HG03064 (cell line): Measurements from ENCODE around the gene EPN2.
"Not testable (repeated sequence)": the region's sequence is repeated elsewhere in the genome, so short reads cannot be mapped to it uniquely, and the experiment has no call there.

Source experiments
- ATAC-seq: cut with Tn5 transposase; IDR thresholded peaks from one replicate; pipeline ENCODE4 v1.9.1; 2021; ENCODE audit warnings: low read depth; ENCODE audit not compliant: unreplicated experiment

EPN2 gene

DNA sequence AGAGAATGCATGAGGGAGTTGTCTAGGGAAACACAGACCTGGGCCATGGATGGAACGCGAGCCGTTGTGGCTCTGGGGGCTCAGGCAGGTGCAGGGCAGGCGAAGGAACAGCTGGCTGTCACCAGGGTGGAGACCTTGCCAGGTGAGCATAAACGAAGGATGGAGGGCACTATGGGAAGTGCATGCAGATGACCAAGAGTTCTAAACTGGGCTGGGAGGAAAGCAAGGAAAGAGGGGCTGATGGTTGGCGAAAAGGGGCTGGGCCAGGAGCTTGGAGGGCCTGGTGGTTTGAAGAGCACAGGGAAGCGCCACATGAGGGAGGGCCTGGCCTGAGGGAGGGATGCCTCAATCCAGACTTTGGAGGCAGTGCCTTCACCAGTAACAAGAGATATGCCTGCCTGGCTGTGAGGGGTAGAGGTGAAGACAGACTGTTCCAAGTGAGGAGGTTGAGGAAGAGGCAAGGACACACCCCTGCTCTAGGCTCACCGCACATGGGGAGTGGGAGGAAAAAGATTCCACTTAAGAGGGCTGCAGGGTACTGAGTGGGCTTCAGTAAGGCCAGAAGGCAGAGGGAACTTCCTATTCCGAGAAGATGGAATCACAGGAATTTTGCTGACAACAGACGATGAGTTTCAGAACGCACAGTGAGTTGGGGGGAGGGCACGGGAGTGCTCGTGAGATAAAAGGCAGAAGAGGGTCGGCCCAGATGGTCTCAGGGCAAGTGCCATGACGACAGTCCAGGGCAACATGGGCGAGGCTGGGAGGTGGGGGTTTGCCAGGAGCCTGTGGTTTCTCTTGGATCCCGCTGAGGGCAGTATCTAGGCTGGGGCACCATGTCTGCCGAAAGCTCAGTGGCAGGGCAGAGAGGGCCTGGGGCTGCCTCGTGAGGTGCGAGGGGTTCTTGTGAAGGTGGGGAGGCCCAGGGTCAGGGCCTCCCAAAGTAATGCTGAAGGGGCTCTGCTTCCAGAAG is 104.8 kb downstream of the EPN2 start:
- no peak for ATAC-seq

DNA sequence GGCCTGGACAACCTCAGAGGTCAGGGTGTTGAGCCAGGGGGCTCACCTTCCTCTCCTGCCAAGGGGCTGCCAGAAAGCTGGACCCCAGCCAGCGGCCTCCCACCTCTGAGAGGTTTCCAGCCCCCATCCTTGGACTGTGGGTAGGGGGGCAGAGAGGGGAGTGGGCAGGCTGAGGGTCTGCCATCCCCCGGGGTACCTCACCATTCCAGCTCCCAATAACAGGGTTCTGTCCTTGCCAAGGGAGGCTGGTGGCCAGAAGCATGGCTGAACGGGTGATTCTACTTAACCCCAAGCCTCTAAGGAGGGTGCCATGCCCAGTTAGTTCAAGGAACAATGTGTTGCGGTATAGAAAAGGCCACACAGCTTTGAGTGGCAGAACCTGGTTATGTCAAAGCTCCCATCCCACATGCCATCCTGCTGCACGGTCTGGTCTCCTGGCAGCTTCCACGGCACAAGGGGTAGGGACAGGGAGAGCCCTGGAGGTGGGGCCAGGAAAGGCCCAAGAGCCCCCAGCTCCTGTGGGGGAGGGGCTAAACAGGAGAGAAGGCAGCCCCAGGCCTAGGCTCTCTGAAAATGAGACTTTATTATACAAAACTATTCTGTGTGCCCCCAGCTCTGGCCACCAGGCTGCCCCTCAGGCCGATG is 105.6 kb downstream of the EPN2 start:
- no peak for ATAC-seq

DNA sequence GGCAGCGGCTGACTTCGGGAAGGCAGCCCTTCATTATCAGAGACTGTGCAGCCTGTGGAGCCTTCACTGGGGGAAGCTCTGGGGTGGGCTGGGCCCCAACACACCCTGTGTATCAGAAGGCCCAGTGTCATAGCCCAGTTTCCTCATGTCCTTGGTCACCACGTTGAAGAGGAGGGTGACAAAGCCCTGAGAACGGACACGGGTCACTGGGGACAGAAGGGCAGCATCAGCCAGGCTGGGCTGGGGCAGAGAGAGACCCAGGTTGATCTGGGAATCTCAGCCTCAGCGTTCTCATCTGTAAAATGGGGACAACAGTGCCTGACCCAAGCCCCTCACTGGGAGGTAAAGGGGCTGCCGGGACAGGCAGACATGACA is 106.1 kb downstream of the EPN2 start:
- no peak for ATAC-seq

DNA sequence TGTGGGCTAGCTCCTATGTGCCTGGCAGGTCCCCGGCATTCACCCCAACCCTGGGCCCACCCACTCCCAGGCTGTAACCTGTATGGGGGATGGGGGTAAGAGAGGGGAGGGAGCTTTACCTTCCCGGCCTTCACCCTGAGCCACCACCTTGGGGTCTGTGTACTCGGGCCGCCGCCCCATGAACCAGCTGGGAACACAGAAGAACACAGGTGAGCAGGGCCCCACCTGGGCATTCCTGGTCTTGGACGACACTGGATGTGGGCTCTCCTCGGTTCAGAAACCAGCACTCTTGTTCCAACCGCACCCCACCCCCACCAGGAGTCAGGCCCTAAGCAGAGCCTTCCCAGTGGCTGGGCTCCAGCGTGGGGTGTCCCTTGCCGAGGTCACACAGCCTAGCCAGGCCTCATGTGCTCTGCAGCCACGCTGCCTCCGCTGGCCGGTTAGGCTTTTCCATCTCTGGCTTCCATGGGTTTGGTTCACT is 106.5 kb downstream of the EPN2 start:
- ATAC-seq: no peak

DNA sequence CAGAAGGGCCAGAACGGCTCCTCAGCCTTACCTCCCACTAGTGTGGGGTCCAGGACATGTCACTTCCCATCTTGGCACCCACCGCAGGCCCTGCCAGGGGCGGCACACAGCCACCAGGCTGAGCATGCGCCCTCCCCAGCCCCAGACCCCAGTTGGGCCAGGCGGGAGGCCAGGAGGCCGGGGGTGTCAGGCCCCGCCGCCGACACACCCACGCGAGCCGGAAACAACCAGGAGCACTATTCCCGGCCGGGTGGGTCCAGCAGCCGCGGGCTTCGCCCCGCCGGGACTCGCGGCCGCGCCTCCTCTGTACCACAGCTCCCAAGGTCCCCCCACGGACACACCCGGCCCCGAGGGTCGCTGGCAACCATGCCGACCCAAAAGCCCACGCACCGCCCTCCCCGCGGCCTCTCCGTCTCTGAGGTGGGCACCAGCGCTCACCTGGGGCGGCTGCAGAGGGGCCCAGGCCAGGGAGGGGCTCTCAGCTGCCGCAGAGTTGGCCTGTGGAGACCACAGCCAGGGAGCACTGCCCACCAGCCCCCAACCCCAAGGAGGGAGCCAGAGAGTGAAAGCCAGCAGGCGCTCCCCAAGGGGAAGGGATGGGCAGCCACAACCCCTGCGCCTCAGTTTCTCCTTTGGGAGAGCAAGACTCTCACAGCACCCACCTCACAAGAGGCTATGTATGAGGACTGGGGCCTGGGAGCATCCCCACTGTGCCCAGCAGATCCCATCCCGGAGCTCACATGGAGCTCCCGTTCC is 107.3 kb downstream of the EPN2 start:
- no peak for ATAC-seq

DNA sequence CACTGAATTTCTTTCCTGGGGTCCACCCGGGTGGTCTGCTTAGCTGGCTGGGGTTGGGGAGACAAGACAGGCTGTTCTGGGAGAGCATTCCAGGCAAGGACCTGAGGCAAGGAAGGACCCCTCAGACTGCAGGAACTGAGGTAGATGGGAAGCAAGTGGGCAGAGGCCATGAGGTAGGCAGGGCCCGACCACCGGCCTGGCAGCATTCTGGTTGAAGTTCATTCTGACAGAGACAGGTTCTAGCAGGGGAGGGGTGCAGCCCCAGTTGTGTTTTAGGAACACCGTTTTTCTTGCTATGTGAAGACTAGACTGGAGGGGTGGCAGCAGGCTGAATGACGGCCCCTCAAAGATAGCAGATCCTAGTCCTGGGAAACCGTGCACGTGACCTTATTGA is 107.9 kb downstream of the EPN2 start:
- ATAC-seq: no peak

DNA sequence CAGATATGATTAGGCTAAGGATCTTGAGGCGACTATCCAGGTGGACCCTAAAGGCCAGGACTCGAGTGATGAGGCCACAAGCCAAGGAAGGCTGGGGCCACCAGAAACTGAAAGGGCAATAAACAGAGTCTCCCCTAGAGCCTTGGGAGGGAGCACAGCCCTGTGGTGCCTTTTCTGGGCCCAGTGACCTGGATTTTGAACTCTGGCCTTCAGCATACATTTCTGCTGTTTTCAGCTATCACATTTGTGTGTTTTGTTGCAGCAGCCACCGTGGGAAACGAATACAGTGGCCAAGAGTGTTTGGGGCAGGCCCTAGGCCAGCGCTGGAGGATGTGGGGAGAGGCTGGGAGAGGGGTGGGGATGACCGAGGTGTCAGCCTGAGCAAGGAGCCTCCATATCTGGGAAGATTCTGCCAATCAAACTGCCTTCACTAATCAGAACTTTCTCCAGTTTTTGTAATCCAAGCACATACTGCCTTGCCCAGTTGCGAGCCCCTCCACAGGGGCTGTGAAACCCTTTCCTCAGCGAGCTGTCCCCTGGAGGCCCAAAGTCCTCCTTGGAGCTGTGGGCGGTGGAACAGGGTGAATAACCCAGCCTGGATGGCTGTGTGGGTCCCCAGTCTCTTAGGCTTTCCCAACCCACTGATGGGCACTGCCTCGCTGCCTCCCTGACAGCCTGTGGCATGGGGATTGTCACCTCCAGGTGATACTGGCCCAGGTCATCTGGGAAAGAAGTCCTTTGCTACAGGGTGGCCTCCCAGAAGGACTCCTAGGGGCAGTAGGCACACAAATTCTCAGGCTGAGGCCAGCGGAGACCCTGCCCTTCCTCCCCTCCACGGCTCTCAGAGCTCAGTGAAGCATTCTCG is 108.6 kb downstream of the EPN2 start:
- no peak for ATAC-seq

DNA sequence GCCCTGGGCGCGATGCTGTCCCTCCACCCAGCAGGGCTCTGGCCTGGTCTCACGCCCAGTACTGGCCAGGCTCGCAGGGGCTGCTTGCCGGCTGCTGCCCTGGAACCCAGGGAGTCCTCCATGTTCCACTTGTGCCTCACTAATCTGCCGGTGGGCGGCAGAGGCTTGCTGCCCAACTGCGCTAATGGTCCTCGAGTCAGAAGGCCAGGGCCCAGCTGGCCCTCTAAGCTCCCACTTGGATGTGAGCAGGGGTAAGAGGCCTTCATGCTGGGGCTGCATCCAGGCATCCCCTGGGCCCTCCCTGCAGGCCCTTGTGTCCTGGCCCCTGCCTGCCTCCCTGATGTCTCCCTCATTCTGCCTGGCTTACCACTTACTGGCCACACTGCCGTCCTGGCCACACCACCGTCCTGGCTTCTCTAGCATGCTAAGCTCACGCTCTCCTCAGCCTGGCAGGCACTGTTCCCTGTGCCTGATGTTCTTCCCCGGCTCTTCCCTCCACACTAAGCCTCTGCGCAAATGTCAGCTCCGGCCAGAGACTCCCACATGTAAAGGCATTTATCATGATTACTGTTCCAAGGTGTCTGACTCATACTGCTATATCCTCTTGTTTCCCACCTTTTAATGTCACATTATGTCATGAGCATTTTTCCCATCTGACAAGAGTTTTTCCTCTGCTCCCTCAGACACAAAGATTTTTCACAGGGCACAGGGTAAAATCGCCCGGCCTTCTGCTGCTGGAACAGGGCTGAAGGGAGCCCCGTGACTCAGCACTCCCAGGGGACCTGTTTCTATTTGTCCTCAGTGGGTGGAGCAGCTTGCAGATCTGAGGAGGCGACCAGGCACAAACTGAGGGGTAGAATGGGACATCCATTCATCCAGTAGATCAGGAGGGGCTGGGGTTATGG is 109.4 kb downstream of the EPN2 start:
- no peak for ATAC-seq

DNA sequence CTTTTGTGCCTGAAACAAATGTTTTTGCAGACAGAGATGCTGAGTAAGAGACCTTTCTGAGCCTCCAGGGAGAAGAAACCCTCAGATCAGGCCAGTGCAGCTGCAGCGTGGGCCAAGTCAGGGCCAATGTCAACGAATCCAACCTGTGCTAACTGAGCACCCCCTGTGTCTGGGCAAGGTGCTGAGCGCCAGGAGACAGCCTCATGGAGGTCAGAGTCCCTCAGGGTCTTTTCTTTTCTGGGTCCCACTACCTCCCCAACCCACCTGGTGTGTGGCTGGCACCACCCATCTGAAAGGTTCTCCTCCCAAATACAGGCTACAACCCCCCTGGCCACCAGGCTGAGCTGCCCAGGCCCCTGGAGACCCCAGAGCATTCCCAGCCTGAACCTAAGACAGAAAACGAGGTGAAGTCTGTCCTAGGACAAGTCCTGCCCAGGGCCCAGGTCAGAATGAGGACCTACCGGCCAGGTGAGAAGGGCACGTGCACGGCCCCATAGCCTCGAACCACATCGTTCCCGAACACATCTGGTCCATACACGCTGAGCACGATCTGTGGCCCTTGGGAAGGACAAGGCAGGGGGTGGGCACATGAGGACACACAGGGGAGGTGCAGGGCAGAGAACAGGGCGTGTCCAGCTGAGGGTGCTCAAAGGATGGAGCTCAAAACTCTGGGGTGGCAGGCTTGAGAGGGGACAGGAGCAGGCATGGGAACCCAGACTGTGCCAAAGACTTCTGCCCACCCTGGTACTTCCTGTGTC is 110.3 kb downstream of the EPN2 start:
- no peak for ATAC-seq

DNA sequence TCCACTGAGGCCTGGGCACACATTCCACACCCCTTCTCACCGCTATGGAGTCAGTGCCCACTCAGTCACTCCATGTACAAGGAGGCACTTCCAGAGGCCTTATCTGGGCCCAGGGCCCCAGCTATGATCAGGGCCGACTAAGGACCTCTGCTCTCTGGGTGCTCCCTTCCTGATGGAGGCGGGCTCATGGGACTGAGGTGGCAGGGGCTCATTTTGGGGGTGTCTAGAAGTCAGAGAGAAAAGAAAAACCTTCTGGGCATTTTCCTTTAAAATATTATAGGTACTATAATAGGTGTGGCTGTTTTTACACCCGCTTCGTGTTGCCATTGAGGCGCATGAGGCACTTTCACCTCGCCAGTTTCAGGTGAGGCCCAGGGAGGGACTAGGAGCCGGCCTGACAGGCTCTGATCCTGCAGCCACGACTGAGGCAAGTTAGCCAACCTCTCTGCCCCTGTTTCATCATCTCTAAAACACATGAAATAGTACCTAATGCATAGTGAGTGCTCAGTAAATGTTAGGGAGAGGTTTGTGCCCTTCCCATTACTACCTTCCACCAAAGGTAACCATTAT is 111.0 kb downstream of the EPN2 start:
- ATAC-seq: no peak

DNA sequence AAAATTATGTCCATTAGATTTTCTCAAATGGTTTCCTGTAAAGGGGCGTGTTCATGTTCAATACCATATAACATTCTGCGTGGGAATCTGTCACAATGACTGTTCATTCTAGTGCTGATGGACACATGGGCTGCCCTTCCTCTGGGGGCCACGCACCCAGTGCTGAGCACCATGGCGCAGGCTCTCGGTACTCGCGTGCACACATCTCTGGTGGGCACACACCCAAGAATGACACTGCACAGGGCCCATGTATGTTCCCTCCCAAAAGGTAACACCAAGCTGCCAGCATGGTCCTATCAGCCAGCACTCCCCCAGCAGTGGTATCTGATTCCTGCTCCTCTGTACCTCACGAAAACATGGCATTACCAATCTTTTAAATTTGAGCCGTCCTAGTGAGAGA is 111.6 kb downstream of the EPN2 start:
- ATAC-seq: no peak

DNA sequence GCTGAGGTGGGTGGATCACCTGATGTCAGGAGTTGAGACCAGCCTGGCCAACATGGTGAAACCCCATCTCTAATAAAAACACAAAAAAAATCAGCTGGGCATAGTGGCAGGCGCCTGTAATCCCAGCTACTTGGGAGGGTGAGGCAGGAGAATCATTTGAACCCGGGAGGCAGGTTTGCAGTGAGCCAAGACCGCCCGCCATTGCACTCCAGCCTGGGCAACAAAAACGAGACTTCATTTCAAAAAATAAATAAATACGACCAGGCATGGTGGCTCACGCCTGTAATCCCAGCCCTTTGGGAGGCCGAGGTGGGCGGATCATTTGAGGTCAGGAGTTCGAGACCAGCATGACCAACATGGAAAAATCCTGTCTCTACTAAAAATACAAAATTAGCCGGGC is 116.2 kb downstream of the EPN2 start:
- not testable (repeated sequence) for ATAC-seq

DNA sequence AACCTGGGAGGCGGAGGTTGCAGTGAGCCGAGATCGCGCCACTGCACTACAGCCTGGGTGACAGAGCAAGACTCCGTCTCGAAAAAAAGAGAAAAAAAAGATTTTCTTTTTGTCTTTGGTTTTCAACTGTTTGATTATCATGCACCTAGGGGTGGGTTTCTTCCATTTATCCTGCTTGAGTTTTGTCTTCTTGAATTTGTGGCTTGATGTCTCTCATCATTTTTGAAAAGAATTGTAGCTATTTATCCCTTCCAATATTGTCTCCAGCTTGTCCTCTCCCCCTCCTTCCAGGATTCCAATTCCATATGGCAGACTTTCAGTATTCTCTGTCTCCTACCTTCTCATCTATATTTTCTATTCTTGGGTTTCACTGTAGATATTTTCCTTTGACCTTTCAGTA is 117.6 kb downstream of the EPN2 start:
- ATAC-seq: no peak

DNA sequence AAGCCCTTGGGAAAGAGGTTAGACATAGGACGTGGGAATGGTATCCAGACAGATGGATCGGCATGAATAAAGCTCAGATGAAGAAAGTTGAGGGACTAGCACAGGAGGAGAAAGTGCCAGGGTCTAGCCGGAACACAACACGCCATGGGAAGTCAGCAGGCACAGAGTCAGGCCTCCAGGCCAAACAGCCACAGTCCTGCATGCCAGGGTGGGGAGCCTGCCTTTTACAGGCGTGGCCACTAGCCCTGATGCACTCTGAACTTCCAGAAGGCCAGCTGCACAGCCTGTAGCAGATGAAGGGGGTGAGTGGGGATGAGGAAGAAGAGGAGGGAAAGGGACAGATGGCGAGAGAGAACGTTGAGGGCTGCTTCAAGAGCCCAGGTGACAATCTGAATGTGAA is 120.2 kb downstream of the EPN2 start:
- ATAC-seq: no peak

DNA sequence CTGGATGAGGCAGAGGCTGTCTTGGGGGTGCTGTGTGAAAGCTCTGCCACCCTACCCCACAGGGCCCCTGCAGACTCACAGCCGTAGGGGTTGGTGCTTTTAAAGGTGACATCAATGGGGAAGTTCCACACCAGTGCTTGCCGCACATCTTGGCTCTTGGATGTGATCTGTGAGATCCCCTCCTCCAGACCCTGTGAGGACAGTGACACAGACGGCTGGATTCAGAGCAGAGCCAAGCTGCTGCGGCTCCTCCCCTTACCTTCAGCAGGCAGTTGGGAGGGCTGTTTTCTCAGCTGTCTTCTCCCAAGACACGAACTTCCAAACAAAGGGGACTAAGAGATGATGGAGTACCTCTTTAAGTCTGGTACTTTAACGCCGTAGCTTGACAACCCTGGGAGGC is 120.6 kb downstream of the EPN2 start:
- no peak for ATAC-seq

DNA sequence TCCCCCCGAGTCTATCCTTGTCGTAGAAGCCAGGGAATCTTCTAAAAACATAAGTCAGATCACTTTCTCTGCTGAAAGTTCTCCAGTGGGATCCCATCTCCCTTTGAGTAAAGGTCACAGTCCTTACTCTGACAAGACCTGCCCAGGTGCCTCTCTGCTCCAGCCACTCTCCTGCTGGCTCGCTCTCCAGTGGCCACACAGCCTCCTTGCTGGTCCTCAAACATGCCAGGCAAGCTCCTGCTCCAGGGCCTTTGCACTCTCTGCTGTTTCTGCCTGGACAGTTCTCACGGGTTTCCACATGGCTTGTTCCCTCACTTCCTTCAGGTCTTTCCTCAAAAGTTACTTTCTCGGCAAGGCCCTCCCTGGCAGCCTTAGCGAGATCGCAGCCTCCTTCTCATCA is 122.0 kb downstream of the EPN2 start:
- ATAC-seq: no peak

DNA sequence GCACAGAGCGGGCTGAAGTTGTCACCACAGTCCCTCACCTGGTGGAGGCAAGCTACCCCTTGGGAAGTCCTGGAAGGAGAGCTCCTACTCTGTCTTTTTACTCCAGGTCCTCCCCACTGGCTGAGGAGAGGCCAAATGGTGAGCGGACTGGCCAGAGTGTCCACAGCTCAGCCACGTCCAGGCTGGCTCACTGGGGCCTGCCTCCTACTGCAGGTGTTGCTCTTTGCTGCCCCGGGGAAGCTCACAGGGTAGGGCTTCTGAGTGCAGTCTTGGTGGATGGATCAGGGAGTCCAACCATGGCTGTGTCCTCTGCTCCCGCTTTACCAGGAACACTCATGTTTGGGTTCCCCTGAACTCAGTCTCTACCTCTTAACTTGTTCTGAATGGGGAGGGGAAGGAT is 122.7 kb downstream of the EPN2 start:
- ATAC-seq: no peak

DNA sequence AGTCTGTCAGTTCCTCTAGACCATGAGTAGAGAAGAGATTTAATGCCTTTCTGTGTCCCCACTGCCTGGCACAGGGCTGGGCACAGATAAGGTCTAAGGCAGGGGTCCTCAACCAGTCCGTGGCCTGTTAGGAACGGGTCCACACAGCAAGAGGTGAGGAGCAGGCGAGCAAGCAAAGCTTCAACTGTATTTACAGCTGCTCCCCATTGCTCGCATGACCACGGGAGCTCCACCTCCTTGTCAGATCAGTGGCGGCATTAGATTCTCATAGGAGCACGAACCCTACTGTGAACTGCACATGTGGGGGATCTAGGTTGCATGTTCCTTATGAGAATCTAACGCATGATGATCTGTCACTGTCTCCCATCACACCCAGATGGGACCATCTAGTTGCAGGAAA is 123.6 kb downstream of the EPN2 start:
- no peak for ATAC-seq
